CD4-positive, alpha-beta T cell (primary cell): Measurements from ENCODE around the gene GRM4. TPM values are rescaled to one million over a fixed set of nuclear protein-coding genes. Genes with fewer than 3 reads are reported as not detected.

Experiments used
- ATAC-seq: fragments of 200-7000 bp; cut with Tn5 transposase; one replicate; pipeline ENCODE4 v1.10.0; 2022; ENCODE audit warnings: mild to moderate bottlenecking; ENCODE audit not compliant: poor library complexity
- CTCF ChIA-PET: fragments of 350-600 bp; sonication (Branson Sonifier 250); formaldehyde crosslinking; loops from one replicate; lab custom pipeline; 2021; ENCODE audit warnings: antibody characterized with exemption, inconsistent platforms; lab: Charles Lee
- POLR2A ChIA-PET: fragments of 350-600 bp; sonication (Branson Sonifier 250); formaldehyde crosslinking; loops from one replicate; lab custom pipeline; 2021; ENCODE audit warnings: antibody characterized with exemption, inconsistent platforms; lab: Charles Lee
- DNase-seq, 14 experiments: peaks; one replicate each; pipeline ENCODE4 v3.0.0-alpha.2; 2013 to 2020; ENCODE audit warnings: mixed read lengths in 2 of 14
- H3K27ac ChIP-seq, 2 donors: one replicate each; pipeline versions ENCODE4 v1.5.1 to v1.7.0; 2013; ENCODE audit warnings: low read length in 2 of 2, low read depth in 1 of 2, mild to moderate bottlenecking in 1 of 2
- H3K27me3 ChIP-seq, 2 experiments: 1 replicate in 1 of 2; 2 replicates in 1 of 2; pipeline versions ENCODE4 v1.6.1 to v1.7.0; 2013; ENCODE audit warnings: low read length in 2 of 2, control low read depth in 1 of 2, mild to moderate bottlenecking in 1 of 2, moderate library complexity in 1 of 2; ENCODE audit not compliant: insufficient read depth in 2 of 2, control insufficient read depth in 1 of 2
- H3K36me3 ChIP-seq: one replicate; pipeline ENCODE4 v1.6.1; 2013; ENCODE audit warnings: low read length, control low read depth; ENCODE audit not compliant: insufficient read depth
- H3K4me1 ChIP-seq: one replicate; pipeline ENCODE4 v1.6.1; 2013; ENCODE audit warnings: low read length, control low read depth; ENCODE audit not compliant: insufficient read depth
- H3K4me3 ChIP-seq: one replicate; pipeline ENCODE4 v1.5.1; 2013; ENCODE audit warnings: mild to moderate bottlenecking, low read length, moderate library complexity
- H3K9me3 ChIP-seq, 2 experiments: 1 replicate in 1 of 2; 2 replicates in 1 of 2; pipeline versions ENCODE4 v1.6.1 to v1.7.0; 2013; ENCODE audit warnings: low read length in 2 of 2, mild to moderate bottlenecking in 2 of 2, control low read depth in 1 of 2, moderate library complexity in 1 of 2; ENCODE audit not compliant: control insufficient read depth in 1 of 2, insufficient read depth in 1 of 2
- H3K27ac Mint-ChIP-seq: one replicate; pipeline ENCODE4 v1.8.0; 2020; ENCODE audit warnings: mixed read lengths
- H3K27me3 Mint-ChIP-seq: one replicate; pipeline ENCODE4 v1.8.0; 2021; ENCODE audit warnings: mixed read lengths
- H3K36me3 Mint-ChIP-seq: one replicate; pipeline ENCODE4 v1.8.0; 2021; ENCODE audit warnings: low read depth, mixed read lengths
- H3K4me1 Mint-ChIP-seq: one replicate; pipeline ENCODE4 v1.8.0; 2021; ENCODE audit warnings: low read depth, mixed read lengths
- H3K4me3 Mint-ChIP-seq: one replicate; pipeline ENCODE4 v1.8.0; 2020; ENCODE audit warnings: mild to moderate bottlenecking, mixed read lengths
- H3K9me3 Mint-ChIP-seq: one replicate; pipeline ENCODE4 v1.8.0; 2020; ENCODE audit warnings: mixed read lengths
- intact Hi-C, 2 experiments: fragments of 100-400 bp; cut with DNase I in 1 of 2; cut with micrococcal nuclease in 1 of 2; formaldehyde crosslinking; loops; one replicate each; pipeline versions ENCODE4 v1.15.1 to v1.9.0; 2023 to 2025; cut with DNase I, micrococcal nuclease
- total RNA-seq, 174 experiments: library from RNA in 2 of 174; stranded (reverse) in 2 of 174; gene quantifications; one replicate each; pipeline ENCODE4 v1.2.3 and lab custom pipeline; 2021 to 2026
- TF ChIP-seq, protein P1 (sequence below): fragments of 200-600 bp; IDR thresholded peaks from one replicate; pipeline ENCODE4 v1.8.0; 2022; ENCODE audit warnings: antibody characterized with exemption, mild to moderate bottlenecking

GRM4 gene
- total RNA-seq, 2 experiments from 2014 or later, result 0.08 TPM; not detected in 1

DNA sequence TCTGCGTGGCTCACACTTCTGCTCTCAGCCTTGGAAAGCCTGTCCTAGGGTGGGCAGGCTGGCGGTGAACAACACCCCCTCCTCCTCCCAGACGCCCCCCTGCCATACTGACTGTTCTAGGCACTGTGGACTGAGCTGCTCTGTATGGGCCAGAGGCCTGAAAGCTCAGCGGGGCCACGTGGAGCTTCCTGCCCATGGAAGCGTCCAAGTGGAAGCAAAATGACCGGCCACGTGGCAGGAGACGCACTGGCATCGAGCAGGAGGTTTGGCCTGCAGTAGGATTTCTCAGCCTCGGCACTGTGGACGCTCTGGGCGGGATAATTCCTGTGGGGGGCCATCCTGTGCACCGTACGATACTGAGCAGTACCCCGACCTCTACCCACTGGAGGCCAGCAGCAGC, 88.7 kb downstream of the GRM4 start:
- DNase-seq (no peak), ATAC-seq (no peak)
- no peaks in the 10 kb centered on the region for H3K9me3 ChIP-seq
- Mint-ChIP-seq H3K27me3 (peaks cover 5% of the 10 kb centered on the region), H3K9me3 (no peaks in the 10 kb centered on the region), H3K4me1 (no peaks in the 10 kb centered on the region), H3K27ac (no peak overlapping the region), H3K4me3 (no peak overlapping the region), H3K36me3 (no peaks in the 10 kb centered on the region)
- H3K27ac ChIP-seq, result no peak overlapping the region
- no peak overlapping the region for H3K4me3 ChIP-seq
- H3K4me1 ChIP-seq, result no peaks in the 10 kb centered on the region
- H3K36me3 ChIP-seq, result no peaks in the 10 kb centered on the region
- intact Hi-C loops, result no loop called here
- CTCF ChIA-PET, result no interaction called here
- no peaks in the 10 kb centered on the region for H3K27me3 ChIP-seq
- POLR2A ChIA-PET, result no interaction called here
- TF ChIP-seq, protein P1, sequence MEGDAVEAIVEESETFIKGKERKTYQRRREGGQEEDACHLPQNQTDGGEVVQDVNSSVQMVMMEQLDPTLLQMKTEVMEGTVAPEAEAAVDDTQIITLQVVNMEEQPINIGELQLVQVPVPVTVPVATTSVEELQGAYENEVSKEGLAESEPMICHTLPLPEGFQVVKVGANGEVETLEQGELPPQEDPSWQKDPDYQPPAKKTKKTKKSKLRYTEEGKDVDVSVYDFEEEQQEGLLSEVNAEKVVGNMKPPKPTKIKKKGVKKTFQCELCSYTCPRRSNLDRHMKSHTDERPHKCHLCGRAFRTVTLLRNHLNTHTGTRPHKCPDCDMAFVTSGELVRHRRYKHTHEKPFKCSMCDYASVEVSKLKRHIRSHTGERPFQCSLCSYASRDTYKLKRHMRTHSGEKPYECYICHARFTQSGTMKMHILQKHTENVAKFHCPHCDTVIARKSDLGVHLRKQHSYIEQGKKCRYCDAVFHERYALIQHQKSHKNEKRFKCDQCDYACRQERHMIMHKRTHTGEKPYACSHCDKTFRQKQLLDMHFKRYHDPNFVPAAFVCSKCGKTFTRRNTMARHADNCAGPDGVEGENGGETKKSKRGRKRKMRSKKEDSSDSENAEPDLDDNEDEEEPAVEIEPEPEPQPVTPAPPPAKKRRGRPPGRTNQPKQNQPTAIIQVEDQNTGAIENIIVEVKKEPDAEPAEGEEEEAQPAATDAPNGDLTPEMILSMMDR, result no peak

DNA sequence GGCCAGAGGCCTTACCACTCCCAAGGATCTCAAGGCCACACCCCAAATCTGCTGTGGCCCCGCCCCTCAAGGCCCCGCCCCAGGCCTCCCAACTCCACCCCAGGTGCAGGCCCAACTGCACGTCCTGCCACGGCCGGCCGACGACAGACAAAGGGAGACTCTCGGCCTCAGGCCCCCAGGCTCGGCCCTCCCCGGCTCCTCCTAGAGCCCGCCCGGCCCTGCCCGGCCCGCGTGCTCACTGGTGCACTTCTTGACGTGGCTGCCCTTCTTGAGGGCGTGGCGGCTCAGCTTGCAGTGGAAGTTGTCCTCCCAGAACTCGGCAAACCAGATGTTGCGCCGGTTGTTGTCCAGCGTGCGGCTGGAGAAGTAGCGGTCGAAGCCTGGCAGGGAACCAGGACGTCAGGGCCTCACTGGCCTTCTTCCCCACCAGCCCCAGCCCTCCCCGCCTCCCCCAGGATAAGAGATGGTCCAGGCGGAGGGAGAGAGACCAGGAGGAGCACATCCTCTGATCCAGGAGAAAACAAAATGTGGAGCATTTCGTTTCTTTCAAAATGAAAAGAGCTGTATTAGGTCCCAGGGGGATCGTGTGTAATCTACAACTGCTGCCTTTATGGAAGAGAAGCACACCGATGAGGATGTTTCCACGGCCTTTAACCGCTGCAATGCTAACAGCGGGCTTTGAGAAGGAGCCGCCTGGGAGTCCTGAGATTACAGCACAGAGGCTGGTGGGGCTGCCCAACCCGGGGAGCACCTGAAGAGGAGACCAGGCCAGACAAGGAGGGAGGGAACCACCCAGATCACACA, 89.4 kb downstream of the GRM4 start:
- no peaks in the 10 kb centered on the region for H3K27me3 ChIP-seq

DNA sequence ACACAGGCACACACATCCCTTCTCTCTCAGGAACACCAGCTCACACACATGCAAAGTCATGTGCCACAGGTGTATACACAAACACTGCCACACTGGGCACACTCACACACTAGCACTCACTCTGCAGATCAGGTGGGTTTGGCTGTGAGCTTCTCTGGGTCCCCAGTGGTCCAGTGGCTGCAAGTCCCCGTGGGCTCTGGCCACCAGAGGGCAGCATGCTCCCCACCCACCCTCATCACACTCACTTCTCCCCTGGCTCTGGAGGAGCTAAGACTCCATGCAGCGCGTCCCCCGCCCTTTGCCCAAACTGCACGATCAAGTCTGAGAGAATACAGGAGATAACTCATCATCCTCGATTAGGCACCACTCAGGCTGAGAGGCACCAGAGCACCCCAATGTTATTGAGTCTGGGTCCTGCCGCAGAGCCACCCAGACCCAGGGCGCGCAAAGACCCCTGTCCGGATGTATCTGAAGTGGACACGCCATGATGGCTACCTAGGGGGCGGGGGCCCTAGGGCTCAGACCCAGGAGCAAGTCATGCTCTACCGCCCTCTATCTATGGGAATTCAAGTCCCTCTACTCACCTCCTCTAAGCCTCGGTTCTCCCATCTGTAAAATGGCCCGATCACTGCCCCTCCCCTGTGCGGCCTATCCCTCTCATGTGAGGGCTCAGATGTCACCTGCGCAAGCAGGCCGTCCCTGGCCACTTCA, 90.5 kb downstream of the GRM4 start:
- POLR2A ChIA-PET, result no interaction called here

More for the DNA sequence above, 89.4 kb downstream of the GRM4 start:
- Histone ChIP-seq H3K36me3 (no peaks in the 10 kb centered on the region), H3K9me3 (no peaks in the 10 kb centered on the region), H3K4me3 (no peak overlapping the region), H3K27ac (no peak overlapping the region), H3K4me1 (no peaks in the 10 kb centered on the region)
- no peak overlapping the region for H3K27ac Mint-ChIP-seq
- ChIA-PET POLR2A (no interaction called here), CTCF (no interaction called here)
- TF ChIP-seq, protein P1, result no peak
- H3K4me3 Mint-ChIP-seq, result no peak overlapping the region
- intact Hi-C loops, result no loop called here
- peaks cover 5% of the 10 kb centered on the region for H3K27me3 Mint-ChIP-seq
- no peaks in the 10 kb centered on the region for H3K4me1 Mint-ChIP-seq
- no peaks in the 10 kb centered on the region for H3K9me3 Mint-ChIP-seq
- no peak for DNase-seq
- ATAC-seq, result no peak
- H3K36me3 Mint-ChIP-seq, result no peaks in the 10 kb centered on the region

More for the DNA sequence above, 90.5 kb downstream of the GRM4 start:
- ATAC-seq (peak; percentile 76), DNase-seq (peak; percentile 42 to 78 (median 52))
- intact Hi-C loops, result loop anchor here (1.0 kb wide), 1 partner anchor 99 kb away; no protein-coding TSS in a partner anchor
- Mint-ChIP-seq H3K27ac (no peak overlapping the region), H3K4me1 (no peaks in the 10 kb centered on the region), H3K9me3 (no peaks in the 10 kb centered on the region), H3K4me3 (no peak overlapping the region), H3K27me3 (peaks cover 5% of the 10 kb centered on the region), H3K36me3 (no peaks in the 10 kb centered on the region)
- H3K4me1 ChIP-seq, result no peaks in the 10 kb centered on the region
- CTCF ChIA-PET, result interaction anchor here (0.6 to 1.2 kb wide), 6 partner anchors 27 to 284 kb away, joined by 3 to 4 read pairs (median 4); no protein-coding TSS in a partner anchor
- no peak overlapping the region for H3K4me3 ChIP-seq
- TF ChIP-seq, protein P1, result peak; percentile 76
- H3K27ac ChIP-seq, result no peak overlapping the region
- H3K27me3 ChIP-seq, result no peaks in the 10 kb centered on the region
- no peaks in the 10 kb centered on the region for H3K36me3 ChIP-seq
- H3K9me3 ChIP-seq, result no peaks in the 10 kb centered on the region
